ENCODE results near the gene NOXA1. TPM values are rescaled to one million over a fixed set of nuclear protein-coding genes. Genes with fewer than 3 reads are reported as not detected.

The NOXA1 gene
- total and polyA plus RNA-seq, 4 donors = 1.3 to 3.6 (median 2.4) TPM

GRCh38 chr9:137387114-137387890, 35.9 kb upstream of the NOXA1 start:
- no peak overlapping the region for H3K9ac ChIP-seq (ENCODE audit: low read depth in 1 of 2, low read length in 2 of 2)
- no peak for DNase-seq (ENCODE audit: low spot score)
- 67% methylated on average over 34 of the region's 34 CpGs for WGBS

GRCh38 chr9:137387891-137388560, 35.2 kb upstream of the NOXA1 start:
- Histone ChIP-seq H3K4me3 (ENCODE audit: low read depth in 1 of 3, low read length in 3 of 3) (no peak overlapping the region), H3K9me3 (ENCODE audit: control insufficient read depth in 4 of 4, low read length in 3 of 4) (no peaks in the 10 kb centered on the region), H3K4me1 (ENCODE audit: control insufficient read depth in 4 of 4, insufficient read depth in 4 of 4, low read length in 3 of 4) (peaks cover 3 to 8% (median 5%) of the 10 kb centered on the region in 4 donors), H3K27ac (ENCODE audit: low read depth in 1 of 2, low read length in 2 of 2) (no peak overlapping the region), H3K36me3 (ENCODE audit: control insufficient read depth in 4 of 4, insufficient read depth in 3 of 4, low read depth in 1 of 4, low read length in 3 of 4) (peaks cover 0 to 3% (median 0%) of the 10 kb centered on the region in 4 donors), H3K27me3 (ENCODE audit: control insufficient read depth in 4 of 4, insufficient read depth in 4 of 4, low read length in 3 of 4) (no peaks in the 10 kb centered on the region), H3K9ac (ENCODE audit: low read depth in 1 of 2, low read length in 2 of 2) (no peak overlapping the region)
- TF ChIP-seq TAF1 (conservative IDR thresholded peaks at IDR 0.05) (no peak), HNF4A (conservative IDR thresholded peaks at IDR 0.05) (peak in 1 of 2 donors; percentile 16)
- no peak for DNase-seq (ENCODE audit: low spot score)
- WGBS = 78% methylated on average over 26 of the region's 26 CpGs

More at GRCh38 chr9:137387114-137387890, 35.9 kb upstream of the NOXA1 start:
- Histone ChIP-seq H3K27ac (ENCODE audit: low read depth in 1 of 2, low read length in 2 of 2) (peak overlapping the region in 1 of 2 donors; percentile 20), H3K4me3 (ENCODE audit: low read depth in 1 of 3, low read length in 3 of 3) (no peak overlapping the region), H3K9me3 (ENCODE audit: control insufficient read depth in 4 of 4, low read length in 3 of 4) (no peaks in the 10 kb centered on the region), H3K27me3 (ENCODE audit: control insufficient read depth in 4 of 4, insufficient read depth in 4 of 4, low read length in 3 of 4) (no peaks in the 10 kb centered on the region), H3K36me3 (ENCODE audit: control insufficient read depth in 4 of 4, insufficient read depth in 3 of 4, low read depth in 1 of 4, low read length in 3 of 4) (peaks cover 0 to 3% (median 0%) of the 10 kb centered on the region in 4 donors), H3K4me1 (ENCODE audit: control insufficient read depth in 4 of 4, insufficient read depth in 4 of 4, low read length in 3 of 4) (peaks cover 3 to 8% (median 5%) of the 10 kb centered on the region in 4 donors)
- TF ChIP-seq ATF3 (IDR thresholded peaks at IDR 0.05) = no peak
- TF ChIP-seq GABPA (IDR thresholded peaks at IDR 0.05 in 1 of 2, conservative IDR thresholded peaks at IDR 0.05 in 1 of 2) = no peak

- no peaks in the 10 kb centered on the region for H3K27me3 ChIP-seq (ENCODE audit: control insufficient read depth in 4 of 4, insufficient read depth in 4 of 4, low read length in 3 of 4)
- no peaks in the 10 kb centered on the region for H3K9me3 ChIP-seq (ENCODE audit: control insufficient read depth in 4 of 4, low read length in 3 of 4)
- H3K36me3 ChIP-seq (ENCODE audit: control insufficient read depth in 4 of 4, insufficient read depth in 3 of 4, low read depth in 1 of 4, low read length in 3 of 4) = peaks cover 0 to 3% (median 1%) of the 10 kb centered on the region in 4 donors
- no peak overlapping the region for H3K9ac ChIP-seq (ENCODE audit: low read depth in 1 of 2, low read length in 2 of 2)
- no peak overlapping the region for H3K27ac ChIP-seq (ENCODE audit: low read depth in 1 of 2, low read length in 2 of 2)
- peaks cover 3 to 8% (median 5%) of the 10 kb centered on the region in 4 donors for H3K4me1 ChIP-seq (ENCODE audit: control insufficient read depth in 4 of 4, insufficient read depth in 4 of 4, low read length in 3 of 4)
- peak; percentile 45 for DNase-seq (ENCODE audit: low spot score)
- TF ChIP-seq MAX (IDR thresholded peaks at IDR 0.05) (no peak), HNF4A (conservative IDR thresholded peaks at IDR 0.05) (no peak), HNF4G (IDR thresholded peaks at IDR 0.05) (no peak), NR2F2 (IDR thresholded peaks at IDR 0.05) (no peak), FOXA2 (IDR thresholded peaks at IDR 0.05) (no peak), YY1 (IDR thresholded peaks at IDR 0.05) (no peak), RAD21 (IDR thresholded peaks at IDR 0.05) (no peak), ZBTB33 (IDR thresholded peaks at IDR 0.05) (no peak)
- WGBS = 92% methylated on average over 47 of the region's 47 CpGs
- H3K4me3 ChIP-seq (ENCODE audit: low read depth in 1 of 3, low read length in 3 of 3) = no peak overlapping the region
These were observed 34.4 kb upstream of the NOXA1 start for GRCh38 chr9:137388589-137389427.

Data from liver (tissue), 9 donors.